GM21576 (cell line): ENCODE data around the gene ALDH1A1.

Experiments used
- ATAC-seq: cut with Tn5 transposase; IDR thresholded peaks from one replicate; pipeline ENCODE4 v1.9.1; 2021; ENCODE audit warnings: mild to moderate bottlenecking, moderate library complexity; ENCODE audit not compliant: unreplicated experiment

The ALDH1A1 gene

DNA sequence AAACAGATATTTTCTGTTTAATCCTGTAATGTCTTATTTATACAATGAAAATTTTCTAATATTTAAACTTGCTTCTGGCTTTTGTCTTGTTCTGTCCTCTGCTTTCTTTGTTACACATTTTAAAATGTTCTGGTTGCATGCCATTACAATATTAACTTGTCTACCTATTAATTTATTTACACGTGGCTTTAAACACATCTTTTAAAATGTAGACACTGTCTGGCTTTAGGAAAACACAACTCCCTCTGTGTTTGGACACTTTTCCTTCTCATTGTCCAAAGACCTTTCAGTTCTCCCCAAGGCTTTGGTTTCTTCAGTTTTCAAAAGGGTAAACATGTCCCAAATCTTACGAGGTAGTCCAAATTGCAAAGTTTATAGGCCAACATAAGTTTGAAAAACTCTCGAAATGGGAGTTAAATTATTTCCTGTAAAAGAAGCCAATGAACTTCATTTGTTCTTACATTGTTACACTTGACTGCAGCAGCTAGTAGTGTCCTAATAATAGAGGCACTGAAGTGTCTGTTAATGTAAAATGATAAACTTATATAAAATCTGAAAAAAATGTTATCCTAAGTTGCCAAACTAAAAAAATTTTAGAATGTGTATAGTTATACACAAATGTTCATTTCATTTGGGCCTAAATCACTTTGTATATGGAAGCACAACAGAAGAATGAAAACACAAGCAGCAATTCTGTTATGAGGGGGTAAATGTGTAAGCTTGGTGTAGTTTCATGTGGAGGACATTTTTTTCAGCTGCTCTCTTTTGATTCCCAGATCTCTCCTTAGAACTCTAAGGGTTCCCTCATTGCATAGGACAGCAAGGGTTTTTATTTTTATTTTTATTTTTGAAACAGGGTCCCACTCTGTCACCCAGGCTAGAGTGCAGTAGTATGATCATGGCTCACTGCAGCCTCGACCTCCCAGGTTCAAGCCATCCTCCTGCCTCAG lies 53.8 kb downstream of the ALDH1A1 start:
- no peak for ATAC-seq

DNA sequence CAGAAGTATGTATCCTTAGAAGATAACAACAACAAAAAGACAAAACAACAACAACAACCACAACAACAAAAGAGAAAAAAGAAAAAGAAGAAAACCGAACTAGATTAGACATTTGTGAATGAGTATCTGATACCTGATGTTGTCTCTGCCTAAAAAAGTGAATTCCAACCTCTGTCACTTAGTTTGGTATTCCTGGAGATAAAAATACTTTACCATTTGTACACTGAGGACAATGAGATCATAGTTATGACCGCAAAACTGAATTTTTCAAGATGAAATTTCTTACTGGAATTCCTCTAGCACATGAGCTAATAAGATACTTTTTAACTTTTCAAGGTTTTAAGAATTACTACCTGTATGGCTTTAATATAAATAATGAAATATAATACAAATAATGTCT lies 54.5 kb downstream of the ALDH1A1 start:
- ATAC-seq, result no peak

DNA sequence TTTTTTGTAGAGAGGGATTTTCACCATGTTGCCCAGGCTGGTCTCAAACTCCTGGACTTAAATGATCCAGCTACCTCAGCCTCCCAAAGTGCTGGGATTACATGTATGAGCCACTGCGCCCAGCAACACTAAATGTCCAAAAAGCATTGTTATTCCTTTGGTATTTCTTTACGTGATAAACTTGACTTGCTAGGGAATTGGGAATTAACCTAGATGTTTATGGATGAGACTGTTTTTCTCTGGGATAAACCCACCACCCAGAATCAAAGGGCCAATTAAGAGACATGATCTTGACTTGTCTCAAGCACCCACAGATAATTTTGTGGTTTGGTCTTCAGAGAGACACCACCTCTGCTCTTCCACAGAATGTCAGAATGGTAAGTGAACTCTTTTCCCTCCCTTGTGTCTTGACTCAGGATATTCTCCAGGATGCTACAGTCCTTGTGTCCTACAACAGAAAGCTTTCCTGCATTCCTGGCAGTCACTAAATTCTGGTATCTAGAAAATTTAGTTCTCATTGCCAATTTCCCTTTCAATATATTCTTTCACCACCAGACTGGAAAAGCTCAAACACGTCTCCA lies 55.7 kb downstream of the ALDH1A1 start:
- no peak for ATAC-seq

DNA sequence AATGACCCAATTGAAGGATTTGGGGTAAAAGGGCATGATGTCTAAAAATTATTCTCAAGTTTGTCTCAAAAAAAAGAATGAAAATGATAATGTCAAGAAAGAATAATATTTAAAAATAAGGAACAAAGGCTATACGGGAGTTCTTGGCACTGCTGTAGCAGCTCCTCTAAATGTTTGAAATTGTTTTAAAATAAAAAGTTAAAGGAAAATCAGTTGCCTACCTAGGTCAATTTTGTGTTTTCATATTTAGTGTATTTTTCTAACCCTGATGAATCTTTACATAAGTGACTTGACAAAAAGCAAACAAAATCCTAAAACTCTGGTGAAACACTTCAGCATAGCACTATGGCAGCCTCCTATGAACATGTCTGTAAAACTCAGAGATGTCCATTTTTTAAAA lies 56.4 kb downstream of the ALDH1A1 start:
- no peak for ATAC-seq

DNA sequence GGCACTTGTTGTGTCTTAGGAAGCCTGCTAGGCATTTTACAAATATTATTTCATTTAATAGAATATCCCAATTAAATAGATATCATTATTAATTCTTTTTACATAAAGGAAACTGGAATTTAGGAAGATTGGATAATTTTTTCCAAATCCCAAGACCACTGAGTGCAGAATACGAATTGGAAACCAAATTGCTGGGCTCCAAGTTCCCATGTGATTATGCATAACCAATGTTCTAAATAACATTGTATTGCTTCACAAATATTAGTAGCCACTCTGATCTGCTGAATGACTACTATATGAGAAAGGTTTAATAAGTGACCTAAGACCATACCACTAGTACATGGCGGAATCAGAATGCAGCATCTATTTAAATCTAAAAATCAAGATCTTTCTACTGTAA lies 57.7 kb downstream of the ALDH1A1 start:
- no peak for ATAC-seq

DNA sequence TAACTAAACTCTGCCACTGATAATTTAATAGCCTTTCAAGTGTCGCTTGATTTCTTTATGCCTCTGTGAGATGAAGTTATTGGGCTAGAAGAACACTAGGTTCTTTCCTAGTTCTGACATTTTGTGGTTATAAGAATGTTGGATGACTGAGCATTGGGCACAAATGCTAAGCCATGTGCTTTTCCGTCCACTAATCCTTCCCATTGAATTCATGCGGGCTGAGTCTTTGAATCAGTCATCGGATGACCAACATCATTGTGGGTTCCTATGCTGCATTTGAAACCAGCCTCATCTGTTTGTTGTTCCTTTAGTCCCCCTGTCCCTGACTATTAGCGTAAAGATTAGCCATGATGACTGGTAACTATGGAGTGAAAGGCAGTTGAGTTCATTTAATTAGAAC lies 58.5 kb downstream of the ALDH1A1 start:
- no peak for ATAC-seq

DNA sequence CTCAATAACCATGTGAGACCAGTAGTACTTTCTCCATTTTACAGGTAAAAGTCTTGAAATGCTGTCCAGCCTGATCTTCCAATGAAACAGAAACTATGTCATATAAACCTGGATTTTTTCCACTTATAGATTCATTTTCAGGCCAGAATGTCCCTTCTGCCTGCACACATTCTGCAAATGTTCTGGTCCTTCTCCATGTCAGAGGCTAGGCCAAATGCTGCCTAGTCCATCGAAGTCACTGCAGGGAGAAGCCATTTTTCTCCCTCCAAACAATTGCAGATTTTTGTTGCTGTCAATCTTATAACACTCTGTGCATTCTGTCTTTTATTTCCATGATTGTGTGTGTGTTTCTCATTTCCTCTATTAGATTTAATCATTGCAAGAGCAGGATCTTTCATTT lies 59.4 kb downstream of the ALDH1A1 start:
- ATAC-seq, result no peak

DNA sequence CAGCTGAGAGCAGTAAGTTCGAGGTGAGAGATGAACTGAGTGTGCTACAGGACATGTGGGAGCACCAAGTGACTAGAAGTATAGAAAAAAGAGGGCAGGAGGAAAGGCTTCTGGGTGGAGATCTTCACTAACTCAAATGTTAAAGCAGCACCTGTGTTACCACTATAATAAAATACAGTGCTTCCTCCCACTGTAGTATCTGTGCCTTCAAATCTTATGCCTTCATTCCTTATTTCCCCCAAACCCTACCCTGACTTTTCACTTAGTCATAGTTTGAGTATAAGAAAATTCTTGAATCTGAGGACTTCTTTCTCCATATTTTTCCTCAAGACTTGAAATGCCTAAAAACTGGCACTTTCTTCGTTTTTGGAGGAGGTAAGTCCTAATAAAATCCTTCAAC lies 61.8 kb downstream of the ALDH1A1 start:
- no peak for ATAC-seq

DNA sequence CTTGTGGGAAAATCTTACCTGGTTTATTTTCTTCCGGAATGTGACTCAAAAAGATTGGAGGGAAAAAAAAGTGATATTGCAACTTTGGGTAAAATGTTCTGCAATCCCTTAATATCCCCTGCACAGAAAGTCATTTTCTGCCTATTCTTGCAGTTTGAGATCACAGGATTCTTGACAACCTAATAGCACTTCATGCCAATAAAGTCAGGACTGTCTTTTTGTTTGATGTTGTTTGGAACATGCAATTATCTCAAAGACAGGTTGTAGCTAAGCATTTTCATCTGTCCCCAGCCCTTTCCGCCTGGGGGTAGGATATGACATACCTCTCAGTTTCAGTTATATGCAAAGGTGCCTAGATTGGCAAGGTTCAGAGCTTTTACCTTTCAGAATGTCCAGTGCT lies 63.9 kb downstream of the ALDH1A1 start:
- ATAC-seq, result no peak

DNA sequence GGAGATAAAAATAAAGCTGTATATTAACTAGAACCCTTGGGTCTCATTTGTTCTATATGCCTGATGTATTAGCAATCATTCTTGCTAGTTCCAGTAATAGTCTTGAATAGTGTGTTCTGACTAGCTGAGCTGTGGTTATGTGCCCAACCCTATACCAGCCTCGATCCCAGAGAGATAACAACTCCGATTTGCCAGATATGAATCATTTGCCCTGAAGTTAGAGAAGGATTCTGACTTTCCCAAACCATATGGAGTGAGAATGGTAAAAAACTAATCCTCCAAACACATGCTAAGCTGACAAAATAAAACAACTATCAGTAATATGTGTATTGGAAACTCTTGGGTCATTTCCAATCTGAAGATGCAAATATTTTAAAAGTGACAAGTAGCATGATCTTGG lies 64.8 kb downstream of the ALDH1A1 start:
- ATAC-seq, result no peak

DNA sequence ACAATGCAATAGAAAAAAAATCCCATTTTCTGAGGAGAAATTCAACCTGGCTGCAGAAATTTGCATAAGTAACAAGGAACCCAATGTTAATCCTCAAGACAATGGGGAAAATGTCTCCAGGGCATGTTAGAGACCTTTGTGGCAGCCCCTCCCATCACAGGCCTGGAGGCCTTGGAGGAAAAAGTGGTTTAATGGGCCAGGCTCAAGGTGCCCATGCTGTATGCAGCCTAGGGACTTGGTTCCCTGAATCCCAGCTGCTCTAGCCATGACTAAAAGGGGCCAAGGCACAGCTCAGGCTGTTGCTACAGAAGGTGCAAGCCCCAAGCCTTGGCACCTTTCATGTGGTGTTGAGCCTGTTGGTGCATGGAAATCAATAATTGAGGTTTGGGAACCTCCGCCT lies 66.5 kb downstream of the ALDH1A1 start:
- no peak for ATAC-seq

DNA sequence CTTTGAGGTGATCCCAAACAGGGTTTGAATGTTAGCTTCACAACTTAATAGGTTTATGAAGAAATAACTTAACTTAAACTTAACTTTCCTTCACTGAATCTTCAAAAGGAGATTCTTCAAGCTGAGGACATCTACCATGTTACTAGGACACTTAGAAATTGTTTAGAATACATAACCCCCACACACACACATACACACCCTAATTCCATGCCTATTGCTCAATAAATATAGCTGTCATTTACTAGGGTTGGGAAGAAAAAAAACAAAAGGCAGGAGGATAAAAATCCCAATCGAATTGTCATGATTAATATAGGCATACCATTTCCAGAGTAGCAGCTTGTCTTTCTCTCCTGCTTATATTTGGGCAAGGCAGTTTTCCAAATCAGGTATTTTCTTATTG lies 68.3 kb downstream of the ALDH1A1 start:
- ATAC-seq, result no peak

DNA sequence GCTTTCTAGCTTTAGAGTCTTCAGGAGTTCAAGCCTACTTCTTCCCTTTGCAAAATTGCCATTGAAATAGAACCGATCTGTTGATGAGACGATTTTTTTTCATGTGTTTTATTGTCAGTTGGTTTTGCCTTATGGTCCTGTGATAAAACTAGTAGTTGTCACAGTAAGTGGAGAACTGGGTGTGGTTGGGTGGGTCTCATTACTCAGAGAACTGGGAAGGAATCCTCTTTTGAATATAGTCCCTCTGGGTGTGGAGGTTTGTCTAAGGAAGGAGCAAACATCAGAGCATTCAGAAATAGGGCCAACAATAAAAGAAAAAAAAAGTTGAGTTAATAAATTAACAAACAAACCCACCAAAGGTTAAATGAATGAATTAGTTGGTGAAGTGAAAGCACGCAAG lies 69.0 kb downstream of the ALDH1A1 start:
- ATAC-seq, result no peak

DNA sequence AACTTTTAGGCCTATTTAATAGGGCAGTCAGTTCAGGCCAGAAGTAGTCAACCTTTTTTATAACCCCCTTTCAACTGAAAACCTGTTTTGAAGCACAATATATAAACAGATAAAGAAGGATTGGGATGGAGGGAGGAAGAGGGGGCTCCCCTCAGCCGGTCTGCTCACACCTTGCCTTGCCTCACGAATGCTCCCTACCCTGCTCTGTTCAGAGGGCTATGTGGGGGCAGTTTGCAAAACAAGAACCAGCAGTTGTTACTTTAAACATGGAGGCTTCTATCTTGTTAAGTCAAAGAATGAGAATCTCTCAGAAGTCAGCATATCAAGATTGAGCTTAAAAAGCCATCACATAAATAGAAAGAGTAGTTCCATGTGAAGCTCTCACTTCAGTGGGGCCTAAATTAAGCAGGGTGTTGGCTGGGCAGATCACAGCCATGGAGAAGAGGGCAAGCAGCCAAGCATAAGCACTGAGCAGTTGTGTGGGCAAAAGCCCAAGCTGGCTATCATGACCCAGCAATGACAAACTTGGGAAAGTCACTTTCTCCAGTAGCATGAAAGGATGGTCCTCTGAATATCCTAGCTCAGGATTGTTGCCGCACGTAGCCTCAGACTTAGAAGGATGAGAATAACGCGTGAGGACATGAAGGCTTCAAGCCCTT lies 70.6 kb downstream of the ALDH1A1 start:
- no peak for ATAC-seq

DNA sequence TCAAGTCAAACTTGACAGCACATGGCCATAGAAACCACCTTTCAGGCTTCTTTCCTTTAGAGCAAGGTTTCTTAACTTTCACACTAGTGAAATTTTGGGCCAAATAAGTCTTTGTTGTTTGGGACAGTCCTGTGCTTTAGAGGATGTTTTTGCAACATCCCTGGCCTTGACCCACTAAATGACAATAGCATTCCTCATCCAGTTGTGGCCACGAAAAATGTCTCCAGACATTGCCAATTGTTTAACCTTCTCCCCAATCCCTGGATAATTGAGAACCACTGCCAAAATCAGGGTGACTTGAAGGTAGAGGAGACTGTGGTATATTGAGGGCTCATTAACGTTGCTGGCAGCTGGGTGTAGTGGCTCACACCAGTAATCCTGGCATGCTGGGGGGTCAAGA lies 72.0 kb downstream of the ALDH1A1 start:
- ATAC-seq, result no peak

DNA sequence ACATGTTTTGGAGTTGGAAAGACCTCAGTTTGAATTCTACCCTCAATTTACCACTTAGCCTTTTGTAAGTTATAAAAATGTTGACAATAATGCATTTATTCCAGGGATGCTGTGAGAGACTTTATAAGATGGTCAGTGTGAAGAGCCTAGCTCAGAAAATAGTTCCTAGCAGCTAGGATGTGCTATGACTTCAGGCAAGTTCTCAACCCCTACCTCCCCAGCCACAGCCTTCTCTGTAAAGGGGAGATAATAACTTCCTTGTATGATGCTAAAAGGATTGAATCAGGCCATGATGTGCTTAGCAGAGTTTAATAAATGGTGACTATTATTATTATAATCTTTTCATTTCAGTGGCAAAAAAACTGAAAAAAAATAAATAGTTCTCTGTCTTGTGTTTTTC lies 77.6 kb downstream of the ALDH1A1 start:
- ATAC-seq, result no peak

DNA sequence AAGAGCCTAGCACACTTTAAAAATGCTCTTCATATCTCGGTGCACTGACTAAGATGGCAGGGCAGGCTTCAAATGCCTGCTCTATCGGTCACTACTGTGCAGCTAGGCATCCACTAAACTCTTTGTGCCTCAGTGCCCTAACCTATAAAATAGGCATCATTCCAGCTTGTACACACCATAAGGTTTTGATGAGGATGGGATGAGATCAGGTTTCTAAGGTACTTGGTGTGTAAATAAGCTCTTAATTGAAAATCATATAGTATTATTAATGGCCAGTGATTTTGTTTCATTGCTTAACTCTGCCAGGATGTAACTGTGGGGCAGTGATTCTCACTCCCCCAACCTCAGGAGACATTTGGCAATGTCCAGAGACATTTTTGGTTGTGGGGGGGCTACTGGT lies 78.5 kb downstream of the ALDH1A1 start:
- no peak for ATAC-seq

DNA sequence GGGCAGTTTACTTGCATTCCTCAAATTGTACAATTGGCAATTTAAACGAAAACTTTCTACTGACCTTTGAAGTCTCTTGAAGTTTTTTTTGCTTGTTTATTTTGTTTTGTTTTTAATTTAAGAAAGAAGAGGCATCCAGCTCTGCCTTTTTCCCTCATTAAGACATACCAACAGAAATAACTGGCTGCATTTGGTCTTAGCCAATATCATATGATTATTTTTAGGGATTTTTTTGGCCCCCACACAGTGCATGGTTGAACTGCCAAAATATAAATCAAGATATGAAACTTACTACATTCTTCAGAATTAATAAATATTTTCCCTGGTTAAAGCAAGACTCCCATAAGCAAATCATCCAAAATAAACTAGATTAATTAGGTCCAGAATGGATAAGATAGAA lies 79.4 kb downstream of the ALDH1A1 start:
- ATAC-seq, result no peak

DNA sequence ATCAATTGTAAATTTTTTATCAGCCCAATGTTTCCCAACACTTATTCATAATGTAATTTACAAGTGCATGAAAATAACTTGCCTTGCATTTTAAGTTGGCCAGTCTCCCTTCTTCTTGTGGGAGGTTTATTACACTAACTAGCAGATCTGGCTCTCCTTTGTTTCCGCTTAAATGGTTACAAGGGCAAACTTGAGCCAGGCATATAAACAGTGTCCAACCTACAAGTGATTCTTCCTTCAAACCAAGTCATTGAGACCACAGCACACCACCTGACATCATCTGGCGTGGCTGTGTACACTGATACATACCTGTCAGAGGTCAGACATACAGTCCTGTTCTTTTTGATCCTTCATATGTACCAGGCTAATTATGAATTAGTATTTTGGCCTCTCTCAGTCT lies 80.1 kb downstream of the ALDH1A1 start:
- no peak for ATAC-seq

DNA sequence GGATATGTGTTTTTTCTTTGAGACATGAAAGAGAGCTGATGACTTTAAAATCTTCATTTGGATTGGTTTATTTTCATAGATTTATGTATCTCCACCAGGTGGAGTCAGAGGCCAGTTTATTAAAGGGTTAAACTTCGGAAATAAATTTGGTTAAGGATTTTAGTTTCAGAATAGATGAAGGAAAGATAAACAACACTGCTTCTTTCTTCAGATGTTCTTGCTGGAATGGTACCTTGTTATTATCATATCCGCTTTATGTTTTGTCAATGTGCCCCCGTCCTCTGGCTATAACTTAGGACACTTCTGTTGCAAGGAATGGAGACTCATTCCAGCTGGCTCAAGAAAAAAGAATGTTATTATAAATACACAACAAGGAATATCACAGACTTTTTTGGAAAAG lies 81.2 kb downstream of the ALDH1A1 start:
- no peak for ATAC-seq

DNA sequence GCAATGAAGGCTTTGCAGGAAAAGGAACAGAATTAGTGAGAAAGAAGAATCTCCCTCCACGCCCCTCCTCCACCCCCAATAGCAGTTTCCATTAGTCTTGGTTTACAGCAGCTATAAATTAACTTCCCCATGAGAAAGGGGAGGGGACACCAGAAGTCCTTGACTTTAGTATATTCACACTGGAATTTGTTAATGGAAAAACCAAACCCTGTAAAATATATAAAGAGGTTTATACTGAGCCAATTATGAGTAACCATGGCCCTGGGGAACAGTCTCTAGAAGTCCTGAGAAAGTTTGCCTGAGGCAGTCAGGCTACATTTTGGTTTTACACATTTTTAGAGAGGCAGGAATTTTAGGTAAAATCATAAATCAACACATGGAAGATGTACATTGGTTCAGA lies 88.5 kb downstream of the ALDH1A1 start:
- ATAC-seq, result no peak

DNA sequence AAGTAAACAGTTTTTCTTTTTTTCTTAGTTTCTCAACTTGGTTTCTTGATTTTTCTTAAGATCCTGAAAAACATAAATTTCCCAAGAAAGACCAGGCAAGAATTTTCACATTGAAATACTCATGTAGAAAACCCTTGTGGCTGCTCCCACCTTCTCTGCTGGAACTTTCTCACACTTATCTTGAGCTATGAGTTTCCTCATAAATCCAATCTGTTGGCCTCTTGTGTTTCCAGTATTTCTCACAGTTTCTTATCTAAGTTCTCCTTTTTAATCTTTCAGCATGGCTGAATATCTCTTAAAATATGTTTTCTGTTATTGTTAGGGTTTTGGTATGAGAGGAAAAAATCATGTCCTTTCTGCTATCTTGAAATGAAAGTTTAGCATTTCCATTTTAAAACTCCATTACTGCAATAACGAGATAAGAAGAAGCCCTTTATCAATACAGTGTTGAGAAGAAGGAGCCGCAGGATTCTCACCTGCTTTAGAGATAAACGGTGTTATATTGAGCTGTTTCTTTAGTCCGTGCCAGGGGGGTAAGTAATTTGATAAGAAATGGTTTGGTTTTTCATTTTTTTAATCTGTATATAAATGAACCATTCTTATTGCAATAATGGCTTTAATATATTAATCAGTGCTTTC lies 89.3 kb downstream of the ALDH1A1 start:
- ATAC-seq, result no peak
